ENCODE data around the gene ERICH4. TPM values are rescaled to one million over a fixed set of nuclear protein-coding genes. Genes with fewer than 3 reads are reported as not detected.
"Not testable (repeated sequence)": the region's sequence is repeated elsewhere in the genome, so short reads cannot be mapped to it uniquely, and the experiment has no call there.

The ERICH4 gene
- total RNA-seq, 1 experiment from 2014 or later = not detected

DNA sequence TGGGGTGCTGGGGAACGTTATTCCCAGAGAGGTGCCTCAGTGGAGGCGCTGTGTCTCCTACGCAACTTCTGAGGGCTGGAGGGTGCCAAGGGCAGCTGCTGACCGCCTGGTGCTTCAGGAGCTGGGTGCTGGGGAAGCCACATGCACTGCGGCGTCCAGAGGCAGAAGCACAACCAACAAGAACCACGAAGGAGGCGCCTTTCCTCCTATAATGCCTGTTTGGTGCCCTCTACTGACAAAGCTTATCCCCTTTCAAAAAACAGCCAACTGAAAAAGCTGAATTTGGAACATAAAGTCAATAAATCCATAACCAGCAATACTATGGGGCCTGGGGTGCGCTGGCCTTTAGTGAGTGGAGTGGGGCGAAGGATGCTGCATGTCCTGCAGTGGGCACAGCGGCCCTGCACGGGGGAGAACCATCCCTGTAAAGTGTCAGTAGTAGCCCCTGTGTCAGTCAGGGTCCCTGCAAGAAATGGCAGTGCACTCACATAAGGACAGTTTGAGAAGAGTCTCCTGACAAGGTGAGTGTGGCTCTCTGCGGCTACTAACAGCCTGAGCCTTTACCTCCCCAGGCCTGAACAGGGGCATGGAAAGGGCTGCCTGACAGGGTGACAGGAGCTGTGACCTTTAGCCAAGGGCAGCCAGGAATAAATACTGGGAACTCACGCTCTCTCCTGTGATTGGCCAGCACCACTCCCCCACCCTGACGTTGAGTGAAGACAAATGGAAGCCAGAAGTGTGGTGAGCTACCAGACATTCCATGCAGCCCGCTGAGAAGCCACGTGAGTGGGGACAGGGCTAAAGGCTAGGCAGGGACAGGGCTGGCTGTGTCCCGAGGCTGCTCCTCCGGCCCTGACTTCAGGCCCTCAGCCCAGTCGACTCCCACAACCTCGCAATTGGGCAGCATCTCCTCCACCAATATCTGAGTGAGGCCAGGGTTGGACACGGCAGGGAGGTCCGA is 11.2 kb upstream of the ERICH4 start:
- intact Hi-C loops (cut with micrococcal nuclease; ENCODE audit: unreplicated experiment) = loop anchor here (10.0 kb wide), 1 partner anchor 77 kb away; the partner anchor contains the start of gene TGFB1
- BruUV-seq (replicated peaks) = TSS peak; percentile 37
- CTCF ChIA-PET = interaction anchor here (1.0 to 1.3 kb wide), 3 partner anchors 22 to 169 kb away, joined by 3 to 6 read pairs (median 4); no protein-coding TSS in a partner anchor

GRCh38 chr19:41433171-41433570 is 9.8 kb upstream of the ERICH4 start:
- Mint-ChIP-seq H3K36me3 (ENCODE audit: insufficient read depth, unreplicated experiment) (peaks cover 23% of the 10 kb centered on the region), H3K27ac (ENCODE audit: unreplicated experiment) (no peak overlapping the region), H3K4me1 (ENCODE audit: low read depth, unreplicated experiment) (no peaks in the 10 kb centered on the region), H3K9me3 (ENCODE audit: low read depth, unreplicated experiment) (no peaks in the 10 kb centered on the region), H3K27me3 (ENCODE audit: unreplicated experiment) (no peaks in the 10 kb centered on the region), H3K4me3 (ENCODE audit: low read depth, unreplicated experiment) (no peak overlapping the region)
- CTCF ChIA-PET = no interaction called here
- BruUV-seq (replicated peaks) = no TSS peak
- no peak for TF ChIP-seq CTCF (IDR thresholded peaks at IDR 0.05; ENCODE audit: unreplicated experiment)
- intact Hi-C loops (cut with micrococcal nuclease; ENCODE audit: unreplicated experiment) = loop anchor here (10.0 kb wide), 1 partner anchor 78 kb away; the partner anchor contains the start of gene TGFB1
- no peak for DNase-seq

More for the DNA sequence above, 11.2 kb upstream of the ERICH4 start:
- no peak for DNase-seq
- H3K36me3 Mint-ChIP-seq (ENCODE audit: insufficient read depth, unreplicated experiment) = peaks cover 29% of the 10 kb centered on the region
- no peak overlapping the region for H3K4me3 Mint-ChIP-seq (ENCODE audit: low read depth, unreplicated experiment)
- no peak overlapping the region for H3K27ac Mint-ChIP-seq (ENCODE audit: unreplicated experiment)
- no peaks in the 10 kb centered on the region for H3K9me3 Mint-ChIP-seq (ENCODE audit: low read depth, unreplicated experiment)
- no peaks in the 10 kb centered on the region for H3K27me3 Mint-ChIP-seq (ENCODE audit: unreplicated experiment)
- peaks cover 8% of the 10 kb centered on the region for H3K4me1 Mint-ChIP-seq (ENCODE audit: low read depth, unreplicated experiment)
- peak; percentile 40 for TF ChIP-seq CTCF (IDR thresholded peaks at IDR 0.05; ENCODE audit: unreplicated experiment)

DNA sequence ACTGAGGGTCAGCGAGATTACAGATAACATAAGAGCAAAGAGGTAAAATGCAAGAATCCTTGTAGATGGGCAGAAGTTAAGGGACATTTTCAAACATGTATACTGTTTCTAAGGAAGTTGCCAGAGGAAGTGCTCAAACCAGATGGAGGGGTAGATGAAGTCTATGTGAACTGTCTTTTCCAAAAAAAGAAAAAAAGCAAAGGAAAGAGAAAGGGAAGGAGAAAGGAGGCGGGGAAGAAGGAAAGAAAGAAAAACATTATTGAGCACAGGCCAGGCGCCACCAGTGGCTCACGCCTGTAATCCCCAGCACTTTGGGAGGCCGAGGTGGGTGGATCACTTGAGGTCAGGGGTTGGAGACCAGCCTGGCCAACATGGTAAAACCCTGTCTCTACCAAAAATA is 8.5 kb upstream of the ERICH4 start:
- Mint-ChIP-seq H3K4me3 (ENCODE audit: low read depth, unreplicated experiment) (no peak overlapping the region), H3K9me3 (ENCODE audit: low read depth, unreplicated experiment) (no peaks in the 10 kb centered on the region), H3K27me3 (ENCODE audit: unreplicated experiment) (no peaks in the 10 kb centered on the region), H3K4me1 (ENCODE audit: low read depth, unreplicated experiment) (no peaks in the 10 kb centered on the region), H3K27ac (ENCODE audit: unreplicated experiment) (no peak overlapping the region), H3K36me3 (ENCODE audit: insufficient read depth, unreplicated experiment) (peaks cover 19% of the 10 kb centered on the region)
- intact Hi-C loops (cut with micrococcal nuclease; ENCODE audit: unreplicated experiment) = loop anchor here (10.0 kb wide), 1 partner anchor 80 kb away; the partner anchor contains the start of gene TGFB1
- DNase-seq = no peak
- no TSS peak for BruUV-seq (replicated peaks)
- TF ChIP-seq CTCF (IDR thresholded peaks at IDR 0.05; ENCODE audit: unreplicated experiment) = no peak
- CTCF ChIA-PET = interaction anchor here (0.6 to 0.7 kb wide), 2 partner anchors 129 to 733 kb away, joined by 4 to 5 read pairs; no protein-coding TSS in a partner anchor

- CTCF ChIA-PET = interaction anchor here (0.6 kb wide), 1 partner anchor 11 kb away, joined by 3 read pairs; no protein-coding TSS in a partner anchor
Observed at GRCh38 chr19:41435376-41435775, 7.6 kb upstream of the ERICH4 start.

More at GRCh38 chr19:41435376-41435775, 7.6 kb upstream of the ERICH4 start:
- not testable (repeated sequence) for H3K9me3 Mint-ChIP-seq (ENCODE audit: low read depth, unreplicated experiment); H3K4me3 Mint-ChIP-seq (ENCODE audit: low read depth, unreplicated experiment); BruUV-seq (replicated peaks); H3K27ac Mint-ChIP-seq (ENCODE audit: unreplicated experiment); DNase-seq; H3K4me1 Mint-ChIP-seq (ENCODE audit: low read depth, unreplicated experiment); H3K27me3 Mint-ChIP-seq (ENCODE audit: unreplicated experiment)
- intact Hi-C loops (cut with micrococcal nuclease; ENCODE audit: unreplicated experiment) = loop anchor here (10.0 kb wide), 1 partner anchor 81 kb away; the partner anchor contains the start of gene TGFB1
- H3K36me3 Mint-ChIP-seq (ENCODE audit: insufficient read depth, unreplicated experiment) = peaks cover 13% of the 10 kb centered on the region

Data from Calu3 (cell line).